K562 (cell line): ENCODE measurements around the gene ECT2. TPM values are rescaled to one million over a fixed set of nuclear protein-coding genes. Genes with fewer than 3 reads are reported as not detected.

Experiments used
- CSDE1 ChIP-seq, 2 experiments: fragments of 450-650 bp; IDR thresholded peaks; 2 replicates each; pipeline ENCODE4 v1.6.1; 2016; ENCODE audit warnings: mild to moderate bottlenecking in 1 of 2
- FOSL1 ChIP-seq: fragments of 200-800 bp; sonication (Bioruptor generic); conservative IDR thresholded peaks from 2 replicates; pipeline ENCODE4 v1.6.1; 2016; ENCODE audit warnings: missing genetic modification characterization, missing compliant biosample characterization
- MGA ChIP-seq: fragments of 450-650 bp; IDR thresholded peaks from 2 replicates; pipeline ENCODE4 v1.6.1; 2016; ENCODE audit warnings: mild to moderate bottlenecking, moderate library complexity
- PBX2 ChIP-seq, 2 experiments: IDR thresholded peaks in 1 of 2; conservative IDR thresholded peaks in 1 of 2; 2 replicates each; pipeline ENCODE4 v1.6.1; 2016; ENCODE audit warnings: low read depth in 2 of 2, mild to moderate bottlenecking in 1 of 2, missing compliant biosample characterization in 1 of 2, missing genetic modification characterization in 1 of 2, moderate library complexity in 1 of 2
- ZNF165 ChIP-seq: fragments of 250-450 bp; sonication (Bioruptor Pico); IDR thresholded peaks from 2 replicates; pipeline ENCODE4 v1.4.0; 2020; ENCODE audit warnings: borderline replicate concordance
- ZNF589 ChIP-seq: fragments of 200-800 bp; sonication (Bioruptor generic); IDR thresholded peaks from 2 replicates; pipeline ENCODE4 v1.6.1; 2016; ENCODE audit warnings: low read depth, missing genetic modification characterization, missing compliant biosample characterization
- polyA plus RNA-seq, 8 experiments: library from polyadenylated mRNA; depleted of rRNA in 4 of 8; stranded (reverse) in 5 of 8; unstranded in 3 of 8; fragments of >200 nt; fragmentation: Nextera tagmentation in 2 of 8; fragmentation: Illumina TruSeq in 1 of 8; extraction: Ambion mirVana in 2 of 8; extraction: Trizol in 1 of 8; gene quantifications; 2 replicates each; pipeline versions ENCODE4 v1.2.1 to v1.2.3, GENCODE V29; 2011 to 2014; ENCODE audit warnings: inconsistent platforms in 1 of 8, missing spikeins in 1 of 8
- total RNA-seq, 7 experiments: library from RNA; depleted of rRNA in 6 of 7; stranded (reverse); fragments of >200 nt in 6 of 7; fragmentation: Illumina TruSeq in 2 of 7; extraction: Trizol in 2 of 7; gene quantifications; 2 replicates each; pipeline versions ENCODE4 v1.2.1 to v1.2.3, GENCODE V29; 2011 to 2021; ENCODE audit warnings: low replicate concordance in 1 of 7

Gene ECT2
- total and polyA plus RNA-seq, 9 of the 15 experiments (the other 6 are each of a cell fraction or from before 2014, with no cell fraction given), result 19.0 to 53.0 (median 36.5) TPM

GRCh38 chr3:172856795-172857742, 106.5 kb downstream of the ECT2 start (continued):
- TF ChIP-seq PBX2 (CRISPR knock-in tag; IDR thresholded peaks at IDR 0.05; ENCODE audit: low read depth) (no peak), PBX2 (tag; conservative IDR thresholded peaks at IDR 0.05; ENCODE audit: low read depth) (peak; percentile 62), ZNF165 (no peak), ZNF589 (no peak), MGA (peak; percentile 79), FOSL1 (tag) (peak; percentile 86), CSDE1 (IDR thresholded peaks at IDR 0.05) (no peak)
